HCT116 (cell line): Measurements from ENCODE around the gene PCSK6. TPM values are rescaled to one million over a fixed set of nuclear protein-coding genes. Genes with fewer than 3 reads are reported as not detected.

Experiments
- ATAC-seq: fragments of 200-7000 bp; cut with Tn5 transposase; 2 replicates; pipeline ENCODE4 v1.9.1; 2020; ENCODE audit warnings: mild to moderate bottlenecking, moderate library complexity
- BruUV-seq: library from RNA; stranded (reverse); fragments of 400-500 nt; replicated peaks from 2 replicates; lab custom pipeline; 2021; lab: Mats Ljungman, UMichigan
- CTCF ChIA-PET: fragments of 300-600 bp; sonication (Branson Sonifier 250); formaldehyde crosslinking; loops from one replicate; lab custom pipeline; 2021; ENCODE audit warnings: antibody characterized with exemption; lab: Charles Lee
- POLR2A ChIA-PET: fragments of 300-600, 350-600 bp; sonication (Branson Sonifier 250); formaldehyde crosslinking; loops from one replicate; lab custom pipeline; 2021; ENCODE audit warnings: antibody characterized with exemption; lab: Charles Lee
- RAD21 ChIA-PET, 2 experiments: fragments of 300-600 bp; sonication (Branson Sonifier 250); formaldehyde crosslinking; loops; one replicate each; lab custom pipeline; 2023; ENCODE audit warnings: low total read pairs in 2 of 2; ENCODE audit not compliant: uncharacterized antibody in 2 of 2, unreplicated experiment in 2 of 2, low non-redundant PET in 1 of 2; lab: Charles Lee
- DNase-seq: peaks from one replicate; pipeline ENCODE4 v3.0.0-alpha.2; 2010; ENCODE audit warnings: low read depth, low spot score
- H2AFZ ChIP-seq: fragments of 200-600 bp; shearing (Covaris generic), sonication (generic); 2 replicates; pipeline ENCODE4 v1.6.1; 2017; ENCODE audit warnings: low read depth, mixed run types, mixed read lengths, antibody characterized with exemption, low read length; ENCODE audit not compliant: poor library complexity, severe bottlenecking
- H3K27ac ChIP-seq: 2 replicates; pipeline ENCODE4 v1.5.1; 2012; ENCODE audit warnings: low read depth, low read length
- H3K27me3 ChIP-seq: fragments of 200-600 bp; sonication (generic); 2 replicates; pipeline ENCODE4 v1.6.1; 2016; ENCODE audit warnings: mixed run types, low read length, mixed read lengths; ENCODE audit not compliant: insufficient read depth
- H3K36me3 ChIP-seq, 2 experiments: fragments of 200-500 bp in 1 of 2; fragments of 200-600 bp in 1 of 2; sonication (Bioruptor generic) in 1 of 2; sonication (generic) in 1 of 2; 2 replicates each; pipeline versions ENCODE4 v1.5.1 to v1.6.1; 2014 to 2016; ENCODE audit warnings: low read length in 2 of 2, inconsistent platforms in 1 of 2, mixed read lengths in 1 of 2, mixed run types in 1 of 2; ENCODE audit not compliant: insufficient read depth in 2 of 2, control insufficient read depth in 1 of 2
- H3K4me1 ChIP-seq, 2 experiments: fragments of 200-600 bp in 1 of 2; sonication (generic) in 1 of 2; 2 replicates each; pipeline versions ENCODE4 v1.5.1 to v1.6.1; 2012 to 2017; ENCODE audit warnings: low read length in 2 of 2, inconsistent platforms in 1 of 2, mild to moderate bottlenecking in 1 of 2, mixed read lengths in 1 of 2, mixed run types in 1 of 2, moderate library complexity in 1 of 2; ENCODE audit not compliant: insufficient read depth in 2 of 2, control insufficient read depth in 1 of 2
- H3K4me2 ChIP-seq: fragments of 200-600 bp; sonication (generic); 2 replicates; pipeline ENCODE4 v1.6.1; 2017; ENCODE audit warnings: mixed run types, low read length, mixed read lengths
- H3K4me3 ChIP-seq, 2 experiments: fragments of 200-600 bp in 1 of 2; sonication (generic) in 1 of 2; replicated peaks in 1 of 2; 2 replicates each; pipeline ENCODE4 v1.5.1; 2011 to 2016; ENCODE audit warnings: low read length in 2 of 2, control low read depth in 1 of 2, low read depth in 1 of 2, mild to moderate bottlenecking in 1 of 2, mixed read lengths in 1 of 2, mixed run types in 1 of 2
- H3K79me2 ChIP-seq: fragments of 200-600 bp; sonication (generic); 2 replicates; pipeline ENCODE4 v1.6.1; 2017; ENCODE audit warnings: mild to moderate bottlenecking, mixed run types, low read length, moderate library complexity, mixed read lengths; ENCODE audit not compliant: insufficient read depth
- H3K9ac ChIP-seq: fragments of 200-600 bp; sonication (generic); 2 replicates; pipeline ENCODE4 v1.6.1; 2016; ENCODE audit warnings: low read length, mixed read lengths
- H3K9me2 ChIP-seq: fragments of 200-600 bp; sonication (generic), shearing (Covaris generic); 2 replicates; pipeline ENCODE4 v1.6.1; 2017; ENCODE audit warnings: mixed run types, mild to moderate bottlenecking, moderate library complexity; ENCODE audit not compliant: insufficient read depth
- H3K9me3 ChIP-seq, 2 experiments: fragments of 200-500 bp in 1 of 2; fragments of 200-600 bp in 1 of 2; sonication (Bioruptor generic) in 1 of 2; sonication (generic) in 1 of 2; 2 replicates each; pipeline ENCODE4 v1.6.1; 2014 to 2017; ENCODE audit warnings: low read length in 2 of 2, mixed read lengths in 2 of 2, inconsistent platforms in 1 of 2, low read depth in 1 of 2, mild to moderate bottlenecking in 1 of 2, mixed run types in 1 of 2, moderate library complexity in 1 of 2; ENCODE audit not compliant: control insufficient read depth in 1 of 2, insufficient read depth in 1 of 2
- H4K20me1 ChIP-seq: fragments of 200-600 bp; sonication (generic), shearing (Covaris generic); 2 replicates; pipeline ENCODE4 v1.6.1; 2017; ENCODE audit warnings: mixed run types, mild to moderate bottlenecking, moderate library complexity; ENCODE audit not compliant: insufficient read depth
- CBX3 ChIP-seq: IDR thresholded peaks from 2 replicates; pipeline ENCODE4 v1.6.1; 2012; ENCODE audit warnings: low read depth
- CEBPB ChIP-seq: IDR thresholded peaks from 2 replicates; pipeline ENCODE4 v1.6.1; 2012; ENCODE audit warnings: low read depth
- EGR1 ChIP-seq: IDR thresholded peaks from 2 replicates; pipeline ENCODE4 v1.6.1; 2012; ENCODE audit warnings: low read depth
- FOSL1 ChIP-seq: IDR thresholded peaks from 2 replicates; pipeline ENCODE4 v1.6.1; 2012; ENCODE audit warnings: low read depth
- POLR2A ChIP-seq: IDR thresholded peaks from 2 replicates; pipeline ENCODE4 v1.7.0; 2011; ENCODE audit warnings: borderline replicate concordance; ENCODE audit not compliant: insufficient read depth, insufficient read length; ENCODE audit errors: extremely low read depth
- RAD21 ChIP-seq: IDR thresholded peaks from 2 replicates; pipeline ENCODE4 v1.6.1; 2012; ENCODE audit warnings: low read depth, mild to moderate bottlenecking
- SIN3A ChIP-seq: IDR thresholded peaks from 2 replicates; pipeline ENCODE4 v1.6.1; 2012; ENCODE audit warnings: low read depth
- SP1 ChIP-seq: IDR thresholded peaks from 2 replicates; pipeline ENCODE4 v1.6.1; 2012; ENCODE audit warnings: low read depth
- TCF7L2 ChIP-seq: IDR thresholded peaks from 2 replicates; pipeline ENCODE4 v1.7.0; 2011; ENCODE audit warnings: borderline replicate concordance, inconsistent platforms; ENCODE audit not compliant: insufficient read depth, insufficient read length; ENCODE audit errors: extremely low read depth
- YY1 ChIP-seq: IDR thresholded peaks from 2 replicates; pipeline ENCODE4 v1.6.1; 2011; ENCODE audit warnings: low read length, low read depth, moderate library complexity, mild to moderate bottlenecking; ENCODE audit not compliant: insufficient replicate concordance; ENCODE audit errors: extremely low read depth
- ZFX ChIP-seq: fragments of 450-650 bp; IDR thresholded peaks from 2 replicates; pipeline ENCODE4 v1.6.1; 2017
- ZNF274 ChIP-seq: fragments of 200-500 bp; sonication (Bioruptor generic); IDR thresholded peaks from 2 replicates; pipeline ENCODE4 v1.6.1; 2014; ENCODE audit warnings: mild to moderate bottlenecking, low read depth, low read length, inconsistent platforms
- intact Hi-C: fragments of 100-400 bp; cut with micrococcal nuclease; formaldehyde crosslinking; loops from 2 replicates; pipeline ENCODE4 v1.10.0; 2022
- total RNA-seq: library from RNA; stranded (reverse); gene quantifications from one replicate; pipeline ENCODE4 v1.2.1, GENCODE V29; 2021; ENCODE audit not compliant: unreplicated experiment
- TF ChIP-seq, protein P1 (sequence below): IDR thresholded peaks from 2 replicates; pipeline ENCODE4 v1.6.1; 2012
- TF ChIP-seq, protein P2 (sequence below): IDR thresholded peaks from 2 replicates; pipeline ENCODE4 v1.6.1; 2012
- TF ChIP-seq, protein P3 (sequence below): IDR thresholded peaks from 2 replicates; pipeline ENCODE4 v1.6.1; 2012; ENCODE audit warnings: low read depth
- TF ChIP-seq, protein P4 (sequence below), 3 experiments: fragments of 200-600 bp in 1 of 3; sonication (generic) in 1 of 3; IDR thresholded peaks in 2 of 3; conservative IDR thresholded peaks in 1 of 3; 2 replicates each; pipeline ENCODE4 v1.5.1; 2012 to 2017; ENCODE audit warnings: low read depth in 2 of 3, low read length in 2 of 3, antibody characterized with exemption in 1 of 3, borderline replicate concordance in 1 of 3, control low read depth in 1 of 3, mild to moderate bottlenecking in 1 of 3, mixed read lengths in 1 of 3, mixed run types in 1 of 3, moderate library complexity in 1 of 3; ENCODE audit not compliant: insufficient read depth in 1 of 3
- TF ChIP-seq, protein P5 (sequence below): IDR thresholded peaks from 2 replicates; pipeline ENCODE4 v1.6.1; 2011; ENCODE audit warnings: mild to moderate bottlenecking, low read length, moderate library complexity; ENCODE audit not compliant: insufficient replicate concordance; ENCODE audit errors: extremely low read depth

Gene PCSK6
- total RNA-seq, 1 experiment from 2014 or later, result 13.5 TPM

DNA sequence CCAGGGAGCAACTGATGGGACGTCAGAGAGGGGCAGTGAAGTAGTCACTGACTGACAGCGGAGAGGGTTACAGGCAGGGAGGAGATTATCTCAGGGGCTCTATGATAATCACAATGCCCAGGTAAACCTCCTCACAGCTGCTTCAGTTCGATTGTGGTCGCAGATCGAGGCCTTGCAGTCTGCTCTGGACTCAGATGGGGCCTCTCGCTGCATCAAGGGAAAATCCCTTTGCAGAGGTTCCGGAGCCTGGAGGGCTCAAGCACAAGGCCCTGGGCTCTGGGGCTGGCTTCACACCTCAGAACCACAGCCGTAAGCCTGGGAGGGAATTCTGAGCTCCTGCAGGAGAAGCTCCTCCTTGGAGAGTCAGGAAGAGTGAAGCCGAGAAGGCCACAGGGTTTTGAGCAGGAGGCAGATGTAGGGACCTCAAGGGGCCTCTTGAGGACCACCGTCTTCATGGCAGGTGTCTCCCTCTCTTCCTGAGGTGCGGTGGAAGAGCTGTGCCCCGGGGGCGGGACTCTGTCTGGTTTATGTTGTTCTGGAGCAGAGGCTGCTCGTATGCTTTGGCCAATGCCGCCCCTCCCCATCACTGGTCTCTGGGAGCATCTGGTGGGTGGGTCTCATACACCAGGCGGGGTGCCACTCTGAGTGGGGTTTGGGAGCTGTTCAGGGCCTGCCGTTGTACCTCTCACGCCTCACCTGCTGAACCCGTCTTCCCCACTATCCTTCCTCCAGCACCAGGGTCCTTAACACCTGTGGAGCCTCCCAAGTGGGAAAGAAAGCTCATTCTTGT, 175.0 kb downstream of the PCSK6 start:
- no peak overlapping the region for H3K4me2 ChIP-seq
- ChIA-PET POLR2A (no interaction called here), CTCF (no interaction called here), RAD21 (no interaction called here)
- H3K79me2 ChIP-seq, result no peaks in the 10 kb centered on the region
- H3K4me1 ChIP-seq, result no peaks in the 10 kb centered on the region
- BruUV-seq, result no TSS peak
- H3K9ac ChIP-seq, result no peak overlapping the region
- H3K4me3 ChIP-seq, result no peak overlapping the region
- no peaks in the 10 kb centered on the region for H3K27me3 ChIP-seq
- TF ChIP-seq, protein P1, sequence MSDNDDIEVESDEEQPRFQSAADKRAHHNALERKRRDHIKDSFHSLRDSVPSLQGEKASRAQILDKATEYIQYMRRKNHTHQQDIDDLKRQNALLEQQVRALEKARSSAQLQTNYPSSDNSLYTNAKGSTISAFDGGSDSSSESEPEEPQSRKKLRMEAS, result no peak
- TF ChIP-seq RAD21 (no peak), CEBPB (no peak), FOSL1 (no peak), CBX3 (no peak), SIN3A (no peak), EGR1 (no peak), ZNF274 (no peak), ZFX (no peak), SP1 (no peak), TCF7L2 (no peak), POLR2A (no peak), YY1 (no peak)
- TF ChIP-seq, protein P2, sequence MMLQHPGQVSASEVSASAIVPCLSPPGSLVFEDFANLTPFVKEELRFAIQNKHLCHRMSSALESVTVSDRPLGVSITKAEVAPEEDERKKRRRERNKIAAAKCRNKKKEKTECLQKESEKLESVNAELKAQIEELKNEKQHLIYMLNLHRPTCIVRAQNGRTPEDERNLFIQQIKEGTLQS, result no peak
- TF ChIP-seq, protein P3, sequence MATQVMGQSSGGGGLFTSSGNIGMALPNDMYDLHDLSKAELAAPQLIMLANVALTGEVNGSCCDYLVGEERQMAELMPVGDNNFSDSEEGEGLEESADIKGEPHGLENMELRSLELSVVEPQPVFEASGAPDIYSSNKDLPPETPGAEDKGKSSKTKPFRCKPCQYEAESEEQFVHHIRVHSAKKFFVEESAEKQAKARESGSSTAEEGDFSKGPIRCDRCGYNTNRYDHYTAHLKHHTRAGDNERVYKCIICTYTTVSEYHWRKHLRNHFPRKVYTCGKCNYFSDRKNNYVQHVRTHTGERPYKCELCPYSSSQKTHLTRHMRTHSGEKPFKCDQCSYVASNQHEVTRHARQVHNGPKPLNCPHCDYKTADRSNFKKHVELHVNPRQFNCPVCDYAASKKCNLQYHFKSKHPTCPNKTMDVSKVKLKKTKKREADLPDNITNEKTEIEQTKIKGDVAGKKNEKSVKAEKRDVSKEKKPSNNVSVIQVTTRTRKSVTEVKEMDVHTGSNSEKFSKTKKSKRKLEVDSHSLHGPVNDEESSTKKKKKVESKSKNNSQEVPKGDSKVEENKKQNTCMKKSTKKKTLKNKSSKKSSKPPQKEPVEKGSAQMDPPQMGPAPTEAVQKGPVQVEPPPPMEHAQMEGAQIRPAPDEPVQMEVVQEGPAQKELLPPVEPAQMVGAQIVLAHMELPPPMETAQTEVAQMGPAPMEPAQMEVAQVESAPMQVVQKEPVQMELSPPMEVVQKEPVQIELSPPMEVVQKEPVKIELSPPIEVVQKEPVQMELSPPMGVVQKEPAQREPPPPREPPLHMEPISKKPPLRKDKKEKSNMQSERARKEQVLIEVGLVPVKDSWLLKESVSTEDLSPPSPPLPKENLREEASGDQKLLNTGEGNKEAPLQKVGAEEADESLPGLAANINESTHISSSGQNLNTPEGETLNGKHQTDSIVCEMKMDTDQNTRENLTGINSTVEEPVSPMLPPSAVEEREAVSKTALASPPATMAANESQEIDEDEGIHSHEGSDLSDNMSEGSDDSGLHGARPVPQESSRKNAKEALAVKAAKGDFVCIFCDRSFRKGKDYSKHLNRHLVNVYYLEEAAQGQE, result no peak
- TF ChIP-seq, protein P4, sequence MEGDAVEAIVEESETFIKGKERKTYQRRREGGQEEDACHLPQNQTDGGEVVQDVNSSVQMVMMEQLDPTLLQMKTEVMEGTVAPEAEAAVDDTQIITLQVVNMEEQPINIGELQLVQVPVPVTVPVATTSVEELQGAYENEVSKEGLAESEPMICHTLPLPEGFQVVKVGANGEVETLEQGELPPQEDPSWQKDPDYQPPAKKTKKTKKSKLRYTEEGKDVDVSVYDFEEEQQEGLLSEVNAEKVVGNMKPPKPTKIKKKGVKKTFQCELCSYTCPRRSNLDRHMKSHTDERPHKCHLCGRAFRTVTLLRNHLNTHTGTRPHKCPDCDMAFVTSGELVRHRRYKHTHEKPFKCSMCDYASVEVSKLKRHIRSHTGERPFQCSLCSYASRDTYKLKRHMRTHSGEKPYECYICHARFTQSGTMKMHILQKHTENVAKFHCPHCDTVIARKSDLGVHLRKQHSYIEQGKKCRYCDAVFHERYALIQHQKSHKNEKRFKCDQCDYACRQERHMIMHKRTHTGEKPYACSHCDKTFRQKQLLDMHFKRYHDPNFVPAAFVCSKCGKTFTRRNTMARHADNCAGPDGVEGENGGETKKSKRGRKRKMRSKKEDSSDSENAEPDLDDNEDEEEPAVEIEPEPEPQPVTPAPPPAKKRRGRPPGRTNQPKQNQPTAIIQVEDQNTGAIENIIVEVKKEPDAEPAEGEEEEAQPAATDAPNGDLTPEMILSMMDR (IDR thresholded peaks at IDR 0.05 in 2 of 3, conservative IDR thresholded peaks at IDR 0.05 in 1 of 3; ENCODE audit: borderline replicate concordance in 1 of 3, insufficient read depth in 1 of 3, low read depth in 2 of 3, low read length in 2 of 3), result no peak
- TF ChIP-seq, protein P5, sequence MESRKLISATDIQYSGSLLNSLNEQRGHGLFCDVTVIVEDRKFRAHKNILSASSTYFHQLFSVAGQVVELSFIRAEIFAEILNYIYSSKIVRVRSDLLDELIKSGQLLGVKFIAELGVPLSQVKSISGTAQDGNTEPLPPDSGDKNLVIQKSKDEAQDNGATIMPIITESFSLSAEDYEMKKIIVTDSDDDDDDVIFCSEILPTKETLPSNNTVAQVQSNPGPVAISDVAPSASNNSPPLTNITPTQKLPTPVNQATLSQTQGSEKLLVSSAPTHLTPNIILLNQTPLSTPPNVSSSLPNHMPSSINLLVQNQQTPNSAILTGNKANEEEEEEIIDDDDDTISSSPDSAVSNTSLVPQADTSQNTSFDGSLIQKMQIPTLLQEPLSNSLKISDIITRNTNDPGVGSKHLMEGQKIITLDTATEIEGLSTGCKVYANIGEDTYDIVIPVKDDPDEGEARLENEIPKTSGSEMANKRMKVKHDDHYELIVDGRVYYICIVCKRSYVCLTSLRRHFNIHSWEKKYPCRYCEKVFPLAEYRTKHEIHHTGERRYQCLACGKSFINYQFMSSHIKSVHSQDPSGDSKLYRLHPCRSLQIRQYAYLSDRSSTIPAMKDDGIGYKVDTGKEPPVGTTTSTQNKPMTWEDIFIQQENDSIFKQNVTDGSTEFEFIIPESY, result no peak
- no peak for DNase-seq
- no peak overlapping the region for H3K27ac ChIP-seq
- H3K36me3 ChIP-seq, result no peaks in the 10 kb centered on the region
- no peak for ATAC-seq
- no peak overlapping the region for H2AFZ ChIP-seq
- no peaks in the 10 kb centered on the region for H4K20me1 ChIP-seq
- H3K9me2 ChIP-seq, result no peaks in the 10 kb centered on the region
- intact Hi-C loops, result no loop called here
- H3K9me3 ChIP-seq, result no peaks in the 10 kb centered on the region
